Activated CD4-positive, alpha-beta T cell treated with anti-CD3 and anti-CD28 coated beads for 36 hours (primary cell): ENCODE measurements around the gene MX2. TPM values are rescaled to one million over a fixed set of nuclear protein-coding genes. Genes with fewer than 3 reads are reported as not detected.

ENCODE experiments used
- ATAC-seq: fragments of 200-7000 bp; cut with Tn5 transposase; one replicate; pipeline ENCODE4 v1.10.0; 2021; ENCODE audit warnings: mild to moderate bottlenecking, moderate library complexity
- CTCF ChIA-PET: fragments of 350-600 bp; sonication (Branson Sonifier 250); formaldehyde crosslinking; loops from one replicate; lab custom pipeline; 2021; ENCODE audit warnings: antibody characterized with exemption; lab: Charles Lee
- POLR2A ChIA-PET: fragments of 350-600 bp; sonication (Branson Sonifier 250); formaldehyde crosslinking; loops from one replicate; lab custom pipeline; 2021; ENCODE audit warnings: antibody characterized with exemption, inconsistent platforms; lab: Charles Lee
- DNase-seq: peaks from one replicate; pipeline ENCODE4 v3.0.0-alpha.2; 2020
- H3K27ac Mint-ChIP-seq: one replicate; pipeline ENCODE4 v1.8.0; 2021; ENCODE audit warnings: mixed read lengths
- H3K27me3 Mint-ChIP-seq: one replicate; pipeline ENCODE4 v1.8.0; 2021; ENCODE audit warnings: mixed read lengths
- H3K36me3 Mint-ChIP-seq: one replicate; pipeline ENCODE4 v1.8.0; 2021; ENCODE audit warnings: low read depth, mixed read lengths
- H3K4me1 Mint-ChIP-seq: one replicate; pipeline ENCODE4 v1.8.0; 2021; ENCODE audit warnings: mixed read lengths
- H3K4me3 Mint-ChIP-seq: one replicate; pipeline ENCODE4 v1.8.0; 2021; ENCODE audit warnings: mild to moderate bottlenecking, moderate library complexity, mixed read lengths
- H3K9me3 Mint-ChIP-seq: one replicate; pipeline ENCODE4 v1.8.0; 2021; ENCODE audit warnings: low read depth, mixed read lengths
- intact Hi-C, 2 experiments: fragments of 100-400 bp; cut with DNase I in 1 of 2; cut with micrococcal nuclease in 1 of 2; formaldehyde crosslinking; loops; one replicate each; pipeline versions ENCODE4 v1.14.2 to v1.15.1; 2022 to 2024; cut with DNase I, micrococcal nuclease
- total RNA-seq, 2 experiments: library from RNA; stranded (reverse); gene quantifications; one replicate each; pipeline ENCODE4 v1.2.3, GENCODE V29; 2021

Gene MX2
- total RNA-seq, 2 experiments from 2014 or later: 30.7 to 40.4 TPM

GRCh38 chr21:41444703-41445464 is 83.1 kb downstream of the MX2 start:
- Mint-ChIP-seq H3K36me3 (peaks cover 79% of the 10 kb centered on the region), H3K27me3 (no peaks in the 10 kb centered on the region), H3K4me1 (no peaks in the 10 kb centered on the region), H3K27ac (peak overlapping the region; percentile 42), H3K4me3 (no peak overlapping the region), H3K9me3 (no peaks in the 10 kb centered on the region)
- CTCF ChIA-PET: interaction anchor here (1.9 kb wide), 1 partner anchor 162 kb away, joined by 11 read pairs; no protein-coding TSS in a partner anchor
- DNase-seq (no peak), ATAC-seq (no peak)
- POLR2A ChIA-PET: no interaction called here
- intact Hi-C loops: no loop called here

GRCh38 chr21:41445465-41445862 is 83.6 kb downstream of the MX2 start:
- no peaks in the 10 kb centered on the region for H3K27me3 Mint-ChIP-seq
- H3K4me1 Mint-ChIP-seq: no peaks in the 10 kb centered on the region
- H3K27ac Mint-ChIP-seq: peak overlapping the region; percentile 42
- ATAC-seq (no peak), DNase-seq (no peak)
- H3K4me3 Mint-ChIP-seq: no peak overlapping the region
- CTCF ChIA-PET: no interaction called here
- intact Hi-C loops: no loop called here
- POLR2A ChIA-PET: no interaction called here
- H3K9me3 Mint-ChIP-seq: no peaks in the 10 kb centered on the region
- H3K36me3 Mint-ChIP-seq: peaks cover 80% of the 10 kb centered on the region

GRCh38 chr21:41446586-41446985 is 84.8 kb downstream of the MX2 start:
- no peak for ATAC-seq
- H3K27ac Mint-ChIP-seq: no peak overlapping the region

GRCh38 chr21:41447356-41447755 is 85.5 kb downstream of the MX2 start:
- ATAC-seq: no peak
- POLR2A ChIA-PET: no interaction called here

More at GRCh38 chr21:41446586-41446985, 84.8 kb downstream of the MX2 start:
- ChIA-PET CTCF (interaction anchor here (1.1 kb wide), 1 partner anchor 9 kb away, joined by 3 read pairs; no protein-coding TSS in a partner anchor), POLR2A (no interaction called here)
- Mint-ChIP-seq H3K4me3 (no peak overlapping the region), H3K4me1 (no peaks in the 10 kb centered on the region), H3K27me3 (no peaks in the 10 kb centered on the region), H3K36me3 (peaks cover 75% of the 10 kb centered on the region), H3K9me3 (no peaks in the 10 kb centered on the region)
- intact Hi-C loops: no loop called here
- DNase-seq: no peak

GRCh38 chr21:41449613-41450012 is 87.8 kb downstream of the MX2 start:
- no peaks in the 10 kb centered on the region for H3K9me3 Mint-ChIP-seq
- DNase-seq (no peak), ATAC-seq (no peak)
- intact Hi-C loops: no loop called here
- POLR2A ChIA-PET: no interaction called here
- H3K36me3 Mint-ChIP-seq: peaks cover 67% of the 10 kb centered on the region
- H3K4me3 Mint-ChIP-seq: no peak overlapping the region
- CTCF ChIA-PET: no interaction called here
- no peaks in the 10 kb centered on the region for H3K27me3 Mint-ChIP-seq
- H3K27ac Mint-ChIP-seq: no peak overlapping the region
- H3K4me1 Mint-ChIP-seq: no peaks in the 10 kb centered on the region

More at GRCh38 chr21:41447356-41447755, 85.5 kb downstream of the MX2 start:
- CTCF ChIA-PET: no interaction called here
- H3K9me3 Mint-ChIP-seq: no peaks in the 10 kb centered on the region
- no peak for DNase-seq
- no peaks in the 10 kb centered on the region for H3K27me3 Mint-ChIP-seq
- no peaks in the 10 kb centered on the region for H3K4me1 Mint-ChIP-seq
- peaks cover 71% of the 10 kb centered on the region for H3K36me3 Mint-ChIP-seq
- intact Hi-C loops: no loop called here
- H3K27ac Mint-ChIP-seq: no peak overlapping the region
- H3K4me3 Mint-ChIP-seq: no peak overlapping the region

GRCh38 chr21:41451753-41452676 is 90.2 kb downstream of the MX2 start:
- Mint-ChIP-seq H3K4me1 (no peaks in the 10 kb centered on the region), H3K4me3 (no peak overlapping the region), H3K9me3 (no peaks in the 10 kb centered on the region), H3K27ac (peak overlapping the region; percentile 45), H3K36me3 (peaks cover 54% of the 10 kb centered on the region), H3K27me3 (no peaks in the 10 kb centered on the region)
- intact Hi-C loops: no loop called here
- POLR2A ChIA-PET: no interaction called here
- ATAC-seq: no peak
- DNase-seq: no peak
- CTCF ChIA-PET: no interaction called here

- DNase-seq (no peak), ATAC-seq (no peak)
- no peaks in the 10 kb centered on the region for H3K9me3 Mint-ChIP-seq
- CTCF ChIA-PET: no interaction called here
- intact Hi-C loops: no loop called here
- POLR2A ChIA-PET: no interaction called here
- no peak overlapping the region for H3K27ac Mint-ChIP-seq
- H3K4me1 Mint-ChIP-seq: no peaks in the 10 kb centered on the region
- no peaks in the 10 kb centered on the region for H3K27me3 Mint-ChIP-seq
- H3K4me3 Mint-ChIP-seq: no peak overlapping the region
- peaks cover 47% of the 10 kb centered on the region for H3K36me3 Mint-ChIP-seq
These were observed 91.4 kb downstream of the MX2 start for GRCh38 chr21:41453198-41453597.

GRCh38 chr21:41453761-41454160 is 91.9 kb downstream of the MX2 start:
- intact Hi-C loops: no loop called here
- ChIA-PET POLR2A (no interaction called here), CTCF (no interaction called here)
- no peak for DNase-seq
- H3K27me3 Mint-ChIP-seq: no peaks in the 10 kb centered on the region
- peak overlapping the region; percentile 9 for H3K27ac Mint-ChIP-seq
- no peak for ATAC-seq
- peaks cover 45% of the 10 kb centered on the region for H3K36me3 Mint-ChIP-seq
- H3K4me3 Mint-ChIP-seq: no peak overlapping the region
- no peaks in the 10 kb centered on the region for H3K9me3 Mint-ChIP-seq
- no peaks in the 10 kb centered on the region for H3K4me1 Mint-ChIP-seq

GRCh38 chr21:41458121-41458520 is 96.3 kb downstream of the MX2 start:
- Mint-ChIP-seq H3K27me3 (no peaks in the 10 kb centered on the region), H3K9me3 (no peaks in the 10 kb centered on the region), H3K4me3 (no peak overlapping the region), H3K36me3 (peaks cover 27% of the 10 kb centered on the region), H3K27ac (no peak overlapping the region), H3K4me1 (peaks cover 2% of the 10 kb centered on the region)
- intact Hi-C loops: no loop called here
- CTCF ChIA-PET: interaction anchor here (6.7 kb wide), 1 partner anchor 175 kb away, joined by 56 read pairs; no protein-coding TSS in a partner anchor
- DNase-seq (no peak), ATAC-seq (no peak)
- POLR2A ChIA-PET: no interaction called here

- Mint-ChIP-seq H3K36me3 (peaks cover 23% of the 10 kb centered on the region), H3K27me3 (no peaks in the 10 kb centered on the region), H3K4me1 (peaks cover 2% of the 10 kb centered on the region), H3K9me3 (no peaks in the 10 kb centered on the region), H3K27ac (no peak overlapping the region), H3K4me3 (no peak overlapping the region)
- CTCF ChIA-PET: interaction anchor here (6.7 kb wide), 1 partner anchor 175 kb away, joined by 56 read pairs; no protein-coding TSS in a partner anchor
- intact Hi-C loops: no loop called here
- POLR2A ChIA-PET: no interaction called here
- no peak for ATAC-seq
- no peak for DNase-seq
These were observed 96.7 kb downstream of the MX2 start for GRCh38 chr21:41458559-41458958.
